T-helper 1 cell treated with Interleukin-12 subunit alpha and Interleukin-12 subunit beta and Interleukin-4 antibody, amounts not matched to agents 30 μg/mL and 1 μg/mL, for 36 hours (primary cell): ENCODE measurements around the gene TPBGL.

Experiments
- H3K27ac Mint-ChIP-seq: one replicate; pipeline ENCODE4 v1.8.0; 2021; ENCODE audit warnings: mild to moderate bottlenecking, mixed read lengths
- H3K27me3 Mint-ChIP-seq: one replicate; pipeline ENCODE4 v1.8.0; 2021; ENCODE audit warnings: low read depth, mixed read lengths
- H3K36me3 Mint-ChIP-seq: one replicate; pipeline ENCODE4 v1.8.0; 2021; ENCODE audit warnings: low read depth, mixed read lengths
- H3K4me1 Mint-ChIP-seq: one replicate; pipeline ENCODE4 v1.8.0; 2021; ENCODE audit warnings: low read depth, mixed read lengths
- H3K4me3 Mint-ChIP-seq: one replicate; pipeline ENCODE4 v1.8.0; 2021; ENCODE audit warnings: mild to moderate bottlenecking, moderate library complexity, mixed read lengths
- H3K9me3 Mint-ChIP-seq: one replicate; pipeline ENCODE4 v1.8.0; 2021; ENCODE audit warnings: mixed read lengths

TPBGL gene

DNA sequence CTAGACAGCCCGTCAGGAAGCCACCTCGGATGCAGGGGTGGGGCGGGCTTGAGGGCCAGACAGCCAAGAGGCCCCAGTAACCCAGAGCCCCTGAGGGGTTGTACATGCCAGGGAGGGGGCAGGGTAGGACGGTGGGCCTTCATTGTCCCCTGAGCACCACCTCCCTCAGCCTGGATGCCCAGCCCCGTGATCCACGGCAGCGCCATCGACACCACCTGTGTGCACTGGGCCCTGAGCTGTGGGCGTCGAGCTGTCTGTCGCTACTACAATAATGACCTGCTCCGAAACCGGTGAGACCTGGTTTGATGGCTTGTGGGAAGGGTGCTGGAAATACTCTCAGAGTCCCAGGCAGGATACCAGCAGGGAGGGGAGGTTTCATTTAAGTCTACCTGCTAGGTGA lies 37.4 kb upstream of the TPBGL start:
- no peak overlapping the region for H3K4me3 Mint-ChIP-seq
- no peaks in the 10 kb centered on the region for H3K9me3 Mint-ChIP-seq
- no peaks in the 10 kb centered on the region for H3K36me3 Mint-ChIP-seq
- H3K4me1 Mint-ChIP-seq, result no peaks in the 10 kb centered on the region
- H3K27me3 Mint-ChIP-seq, result peaks cover 13% of the 10 kb centered on the region
- no peak overlapping the region for H3K27ac Mint-ChIP-seq

DNA sequence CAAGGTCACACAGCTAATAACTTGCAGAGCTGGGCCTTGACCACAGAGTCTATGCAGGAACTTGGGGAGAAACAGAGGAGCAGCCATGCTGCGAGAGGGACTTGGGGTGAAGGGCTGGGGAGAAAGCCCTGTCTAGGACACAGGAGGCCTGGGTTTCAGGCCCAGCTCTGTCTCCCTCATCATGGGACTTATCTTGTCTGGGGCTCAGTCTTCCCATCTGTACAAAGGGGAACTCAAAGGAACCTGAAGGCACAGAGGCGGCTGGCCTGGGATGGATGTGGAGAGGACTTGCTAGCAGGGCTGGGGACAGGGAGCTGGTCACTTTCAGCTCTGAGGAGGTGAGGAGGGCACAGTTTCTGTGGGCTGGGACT lies 36.9 kb upstream of the TPBGL start:
- Mint-ChIP-seq H3K36me3 (no peaks in the 10 kb centered on the region), H3K27me3 (peaks cover 13% of the 10 kb centered on the region), H3K4me3 (no peak overlapping the region), H3K27ac (no peak overlapping the region), H3K4me1 (no peaks in the 10 kb centered on the region), H3K9me3 (no peaks in the 10 kb centered on the region)

DNA sequence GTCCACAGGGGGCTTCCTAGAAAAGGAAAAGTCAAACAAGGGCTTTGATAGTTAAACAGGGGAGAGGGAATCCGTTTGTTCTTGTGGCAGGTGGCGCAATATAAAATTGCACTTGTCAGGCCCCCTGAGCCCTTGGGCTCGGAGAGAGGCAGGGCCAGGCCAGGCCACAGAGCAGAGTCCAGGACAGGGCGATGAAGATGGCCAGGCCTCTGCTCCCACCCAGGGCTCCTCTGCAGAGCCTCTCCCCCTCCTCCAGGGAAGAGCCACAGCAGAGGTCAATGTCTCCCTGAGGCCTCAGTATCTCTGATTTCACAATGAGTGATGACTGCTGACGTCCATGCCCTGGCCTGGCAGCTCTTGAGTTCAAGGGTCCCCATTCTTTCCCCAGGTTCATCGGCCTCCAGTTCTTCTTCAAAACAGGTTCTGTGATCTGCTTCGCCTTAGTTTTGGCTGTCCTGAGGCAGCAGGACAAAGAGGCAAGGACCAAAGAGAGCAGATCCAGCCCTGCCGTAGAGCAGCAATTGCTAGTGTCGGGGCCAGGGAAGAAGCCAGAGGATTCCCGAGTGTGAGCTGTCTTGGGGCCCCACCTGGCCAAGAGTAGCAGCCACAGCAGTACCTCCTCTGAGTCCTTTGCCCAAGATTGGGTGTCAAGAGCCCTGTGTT lies 36.4 kb upstream of the TPBGL start:
- H3K27me3 Mint-ChIP-seq, result peaks cover 13% of the 10 kb centered on the region
- H3K27ac Mint-ChIP-seq, result no peak overlapping the region
- H3K4me1 Mint-ChIP-seq, result no peaks in the 10 kb centered on the region
- H3K9me3 Mint-ChIP-seq, result no peaks in the 10 kb centered on the region
- no peaks in the 10 kb centered on the region for H3K36me3 Mint-ChIP-seq
- H3K4me3 Mint-ChIP-seq, result no peak overlapping the region

DNA sequence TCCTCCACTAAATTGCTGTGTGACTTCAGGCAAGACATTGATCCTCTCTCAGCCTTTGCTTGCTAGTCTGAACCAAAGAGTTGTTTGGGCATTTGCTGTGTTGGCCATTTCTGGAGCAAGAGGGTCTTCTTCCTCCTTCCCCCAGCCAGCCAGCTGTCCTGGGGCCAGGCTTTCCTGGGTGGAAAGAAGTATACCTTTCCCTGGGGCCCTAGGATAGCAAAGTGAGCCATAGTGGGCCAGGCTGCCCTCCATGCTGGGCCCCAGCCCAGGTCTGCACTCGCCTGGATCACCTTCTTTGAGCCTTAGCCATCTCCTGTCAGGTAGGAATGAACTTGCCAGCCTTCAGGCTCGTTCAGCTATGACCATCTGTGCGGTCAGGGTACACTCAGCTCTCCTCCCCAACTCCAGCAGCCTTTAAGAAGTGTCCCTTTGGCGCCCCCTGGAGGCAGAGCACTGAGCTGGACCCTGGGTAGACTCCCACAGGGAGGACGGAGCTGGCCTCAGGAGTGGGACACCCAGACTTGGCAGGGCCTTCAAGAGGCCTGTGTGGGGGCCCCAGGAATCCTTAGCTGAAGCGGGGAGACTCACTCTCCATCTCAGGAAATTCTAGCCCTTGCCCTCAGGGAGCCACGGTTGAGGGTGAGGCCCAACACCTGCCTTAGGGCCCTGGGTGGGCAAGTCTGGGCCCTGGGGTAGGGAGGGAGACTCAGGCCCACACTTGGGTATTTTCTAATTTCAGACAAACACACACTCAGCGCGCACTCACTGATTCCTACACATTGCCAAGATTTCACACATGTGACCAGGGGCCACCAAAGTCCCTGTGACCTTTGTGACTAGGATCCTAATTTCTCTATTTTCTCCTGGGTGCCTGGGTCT lies 35.6 kb upstream of the TPBGL start:
- H3K9me3 Mint-ChIP-seq, result no peaks in the 10 kb centered on the region
- H3K4me1 Mint-ChIP-seq, result no peaks in the 10 kb centered on the region
- peaks cover 13% of the 10 kb centered on the region for H3K27me3 Mint-ChIP-seq
- H3K36me3 Mint-ChIP-seq, result no peaks in the 10 kb centered on the region
- H3K27ac Mint-ChIP-seq, result no peak overlapping the region
- H3K4me3 Mint-ChIP-seq, result no peak overlapping the region

DNA sequence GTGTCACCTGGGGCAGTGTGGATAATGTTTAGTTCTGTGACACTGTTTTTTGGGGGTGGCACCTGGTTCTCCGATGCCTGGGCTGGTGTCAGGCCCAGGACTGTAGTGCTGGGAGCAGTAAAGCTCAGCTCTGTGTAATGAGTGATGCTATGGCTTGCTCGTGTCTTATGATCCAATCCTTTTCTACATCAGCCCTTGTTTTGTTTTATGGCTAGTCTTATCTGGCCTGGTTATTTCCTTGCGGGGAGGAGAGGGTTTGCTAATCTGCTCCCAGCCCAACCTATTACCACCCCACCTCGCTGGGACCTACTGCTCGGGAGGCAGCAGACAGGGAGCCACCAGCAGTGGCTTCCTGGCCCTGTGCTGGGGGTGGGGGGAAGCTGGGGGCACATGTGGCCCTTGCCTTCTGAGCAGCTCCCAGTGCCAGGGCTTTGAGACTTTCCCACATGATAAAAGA lies 35.0 kb upstream of the TPBGL start:
- Mint-ChIP-seq H3K36me3 (no peaks in the 10 kb centered on the region), H3K27me3 (peaks cover 13% of the 10 kb centered on the region), H3K4me1 (no peaks in the 10 kb centered on the region), H3K9me3 (no peaks in the 10 kb centered on the region), H3K4me3 (no peak overlapping the region), H3K27ac (no peak overlapping the region)

DNA sequence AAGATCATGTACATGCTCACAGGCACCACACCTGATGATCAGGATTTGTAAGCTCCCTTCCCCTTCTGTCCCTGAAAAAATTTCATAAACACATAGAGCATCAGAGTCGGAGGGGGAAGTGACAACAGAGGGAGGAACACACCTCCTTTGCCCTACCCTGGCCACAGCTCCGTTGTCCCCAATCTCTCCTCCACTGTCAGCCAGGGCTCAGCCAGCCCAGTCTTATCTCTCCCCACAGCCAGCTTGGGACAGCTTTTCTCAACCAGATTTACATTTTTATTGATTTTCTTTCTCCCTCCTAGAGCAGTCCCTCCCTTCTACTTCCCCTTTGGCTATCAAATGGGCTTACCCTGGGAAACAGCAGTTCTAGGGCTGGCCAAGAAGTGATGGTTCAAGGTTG lies 32.1 kb upstream of the TPBGL start:
- Mint-ChIP-seq H3K4me3 (no peak overlapping the region), H3K27ac (no peak overlapping the region), H3K27me3 (peaks cover 19% of the 10 kb centered on the region), H3K36me3 (no peaks in the 10 kb centered on the region), H3K4me1 (no peaks in the 10 kb centered on the region), H3K9me3 (no peaks in the 10 kb centered on the region)

DNA sequence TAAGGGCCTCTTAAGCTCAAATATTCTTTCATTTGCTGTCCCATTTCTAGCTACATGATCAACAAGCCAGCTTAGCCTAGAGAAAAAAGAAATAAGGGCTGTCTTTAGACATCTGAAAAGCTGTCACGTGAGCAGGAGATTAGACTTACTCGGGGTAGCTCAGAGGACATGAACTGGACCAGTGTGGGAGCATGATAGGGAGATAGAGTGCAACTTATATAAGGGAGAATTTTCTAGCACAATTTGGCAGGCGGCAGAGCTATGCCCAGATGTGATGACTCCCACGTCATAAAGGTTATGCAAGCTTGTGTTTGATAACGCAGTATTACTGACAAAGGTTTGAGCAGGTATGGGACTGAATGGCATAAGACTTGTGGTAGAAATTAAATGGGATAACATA lies 28.2 kb upstream of the TPBGL start:
- H3K9me3 Mint-ChIP-seq, result no peaks in the 10 kb centered on the region
- no peak overlapping the region for H3K27ac Mint-ChIP-seq
- no peaks in the 10 kb centered on the region for H3K36me3 Mint-ChIP-seq
- no peak overlapping the region for H3K4me3 Mint-ChIP-seq
- peaks cover 3% of the 10 kb centered on the region for H3K4me1 Mint-ChIP-seq
- peaks cover 9% of the 10 kb centered on the region for H3K27me3 Mint-ChIP-seq

DNA sequence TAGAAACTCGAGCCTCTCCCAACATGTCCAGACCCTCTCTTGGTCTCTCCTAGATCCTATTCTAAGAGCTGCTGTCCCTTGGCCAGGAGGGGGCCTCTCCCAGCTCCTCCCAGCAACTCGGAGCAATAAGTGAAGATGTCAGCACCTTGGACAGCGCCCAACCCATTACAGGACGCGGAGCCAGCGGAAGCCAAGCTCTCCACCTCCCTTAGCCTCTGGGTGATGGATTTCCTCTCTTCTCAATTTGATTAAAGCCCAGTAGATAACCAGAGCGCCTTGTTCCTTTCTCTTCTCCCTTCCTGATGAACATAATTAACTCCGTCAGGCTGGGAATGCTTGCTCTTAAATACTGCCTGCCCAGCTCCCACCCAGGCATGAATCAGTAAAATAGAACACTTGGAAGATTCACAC lies 26.2 kb upstream of the TPBGL start:
- no peak overlapping the region for H3K27ac Mint-ChIP-seq
- H3K27me3 Mint-ChIP-seq, result peaks cover 9% of the 10 kb centered on the region
- H3K4me1 Mint-ChIP-seq, result peaks cover 3% of the 10 kb centered on the region
- H3K9me3 Mint-ChIP-seq, result no peaks in the 10 kb centered on the region
- no peaks in the 10 kb centered on the region for H3K36me3 Mint-ChIP-seq
- H3K4me3 Mint-ChIP-seq, result no peak overlapping the region

DNA sequence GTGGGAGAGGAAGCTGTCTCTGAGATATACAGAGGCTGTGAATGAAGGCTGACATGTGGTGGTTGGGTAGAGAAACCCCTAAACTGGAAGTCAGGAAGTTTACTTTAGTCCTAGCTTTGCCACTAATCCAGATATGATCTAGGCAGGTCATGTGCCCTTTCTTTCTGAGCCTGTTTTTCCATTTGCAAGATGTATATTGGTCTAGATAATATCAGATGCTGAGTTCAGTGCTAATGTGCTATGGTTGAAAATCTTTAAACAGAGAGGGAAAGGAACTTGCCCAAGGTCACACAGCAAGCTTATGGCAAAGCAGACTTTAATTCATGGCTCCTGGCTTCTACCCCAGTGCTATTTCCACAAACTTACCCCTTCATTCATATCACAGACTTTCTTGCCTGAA lies 25.7 kb upstream of the TPBGL start:
- Mint-ChIP-seq H3K9me3 (no peaks in the 10 kb centered on the region), H3K27me3 (peaks cover 9% of the 10 kb centered on the region), H3K4me3 (no peak overlapping the region), H3K27ac (no peak overlapping the region), H3K4me1 (peaks cover 3% of the 10 kb centered on the region), H3K36me3 (no peaks in the 10 kb centered on the region)

DNA sequence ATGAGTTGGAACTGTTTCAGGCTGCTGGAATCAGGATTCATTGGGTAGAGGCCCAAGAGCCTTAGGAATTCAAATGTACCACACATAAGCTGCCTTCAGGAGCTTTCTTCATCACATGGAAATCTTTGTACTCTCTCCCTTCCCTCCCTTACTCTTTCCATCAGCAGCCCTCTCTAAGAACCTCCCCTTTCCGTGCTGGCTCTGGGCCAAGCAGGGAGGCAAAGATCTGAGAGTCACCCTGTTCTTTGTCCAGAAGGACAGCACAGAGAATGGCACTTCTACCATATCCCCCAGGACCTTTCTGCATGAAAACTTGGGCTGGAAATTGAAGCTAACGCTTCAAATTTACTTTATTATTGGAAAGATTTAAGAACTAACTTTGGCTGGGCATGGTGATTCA lies 20.7 kb upstream of the TPBGL start:
- H3K36me3 Mint-ChIP-seq, result no peaks in the 10 kb centered on the region
- H3K4me3 Mint-ChIP-seq, result no peak overlapping the region
- peaks cover 6% of the 10 kb centered on the region for H3K27me3 Mint-ChIP-seq
- no peaks in the 10 kb centered on the region for H3K9me3 Mint-ChIP-seq
- peak overlapping the region; percentile 35 for H3K27ac Mint-ChIP-seq
- H3K4me1 Mint-ChIP-seq, result no peaks in the 10 kb centered on the region

DNA sequence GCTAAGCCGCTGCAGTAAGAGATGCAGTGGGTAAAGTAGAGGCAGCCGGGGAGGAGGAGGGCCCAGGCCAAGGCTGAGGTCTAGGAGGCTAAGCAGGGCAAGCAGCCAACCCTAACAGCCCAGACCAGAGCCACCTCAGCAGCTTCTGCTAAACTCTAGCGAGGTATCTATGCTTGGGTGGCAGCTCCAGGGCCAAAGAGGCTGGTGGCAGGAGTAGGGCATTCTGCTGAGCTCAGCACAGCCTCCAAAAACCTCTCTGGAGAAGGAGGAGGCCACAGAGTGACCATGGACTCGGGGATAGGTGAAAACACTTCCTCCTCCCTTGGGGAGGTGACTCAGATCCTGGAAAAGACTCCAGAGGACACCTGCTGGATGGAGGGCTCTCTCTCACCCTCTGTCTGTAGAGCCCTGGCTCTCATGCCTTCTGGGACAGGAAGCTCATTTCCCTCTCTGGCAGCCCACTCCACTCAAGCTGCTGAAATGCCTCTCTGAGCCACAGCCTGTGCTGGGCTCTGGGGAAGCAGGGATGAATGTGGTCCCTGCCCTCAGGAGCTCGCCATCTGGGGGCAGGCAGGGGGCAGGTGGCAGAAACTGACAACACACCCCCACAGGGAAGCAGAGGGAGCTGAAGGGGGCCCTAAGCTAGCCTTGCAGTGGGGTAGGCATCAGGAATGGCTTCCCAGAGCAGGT lies 16.5 kb upstream of the TPBGL start:
- no peak overlapping the region for H3K4me3 Mint-ChIP-seq
- H3K36me3 Mint-ChIP-seq, result no peaks in the 10 kb centered on the region
- no peaks in the 10 kb centered on the region for H3K4me1 Mint-ChIP-seq
- H3K9me3 Mint-ChIP-seq, result no peaks in the 10 kb centered on the region
- H3K27ac Mint-ChIP-seq, result no peak overlapping the region
- H3K27me3 Mint-ChIP-seq, result peaks cover 7% of the 10 kb centered on the region

DNA sequence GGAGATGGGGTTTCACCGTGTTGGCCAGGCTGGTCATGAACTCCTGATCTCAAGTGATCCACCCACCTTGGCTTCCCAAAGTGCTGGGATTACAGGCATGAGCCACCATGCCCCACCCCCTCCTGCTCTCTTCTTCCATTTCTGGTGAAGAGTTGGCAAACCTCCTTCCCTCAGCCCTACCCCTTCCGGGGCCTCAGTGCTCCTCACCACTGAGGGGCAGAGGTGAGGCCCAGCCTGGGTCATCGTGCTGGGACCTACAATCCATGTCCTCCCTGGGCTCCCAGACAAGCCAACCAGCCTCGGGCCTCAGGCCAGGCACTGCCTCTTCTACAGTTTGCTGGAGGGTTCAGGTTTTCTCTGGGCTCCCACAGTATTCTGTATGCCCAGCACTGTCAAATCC lies 14.8 kb upstream of the TPBGL start:
- Mint-ChIP-seq H3K4me1 (no peaks in the 10 kb centered on the region), H3K27ac (no peak overlapping the region), H3K36me3 (no peaks in the 10 kb centered on the region), H3K27me3 (peaks cover 4% of the 10 kb centered on the region), H3K9me3 (no peaks in the 10 kb centered on the region), H3K4me3 (no peak overlapping the region)

DNA sequence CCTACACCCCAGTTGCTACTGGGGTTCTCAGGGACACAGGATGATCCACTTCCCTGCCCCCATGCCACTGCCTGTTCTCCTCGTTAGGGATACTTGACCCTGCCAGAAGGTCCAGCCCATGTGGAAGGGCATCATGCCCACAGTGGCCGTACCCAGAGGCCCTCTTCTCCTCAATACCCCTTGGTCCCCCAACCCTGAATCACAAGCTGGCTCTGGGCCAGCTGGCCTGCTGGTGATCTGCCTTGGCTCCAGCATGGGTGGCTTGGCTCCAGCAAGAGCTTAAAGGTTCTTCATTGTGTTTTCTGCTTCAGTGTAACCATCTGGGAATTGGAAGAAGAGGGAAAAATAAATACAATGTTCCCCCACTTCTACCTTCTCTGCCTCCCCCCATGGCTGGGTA lies 11.1 kb upstream of the TPBGL start:
- Mint-ChIP-seq H3K4me1 (no peaks in the 10 kb centered on the region), H3K4me3 (no peak overlapping the region), H3K9me3 (no peaks in the 10 kb centered on the region), H3K27me3 (peaks cover 4% of the 10 kb centered on the region), H3K36me3 (no peaks in the 10 kb centered on the region), H3K27ac (no peak overlapping the region)

DNA sequence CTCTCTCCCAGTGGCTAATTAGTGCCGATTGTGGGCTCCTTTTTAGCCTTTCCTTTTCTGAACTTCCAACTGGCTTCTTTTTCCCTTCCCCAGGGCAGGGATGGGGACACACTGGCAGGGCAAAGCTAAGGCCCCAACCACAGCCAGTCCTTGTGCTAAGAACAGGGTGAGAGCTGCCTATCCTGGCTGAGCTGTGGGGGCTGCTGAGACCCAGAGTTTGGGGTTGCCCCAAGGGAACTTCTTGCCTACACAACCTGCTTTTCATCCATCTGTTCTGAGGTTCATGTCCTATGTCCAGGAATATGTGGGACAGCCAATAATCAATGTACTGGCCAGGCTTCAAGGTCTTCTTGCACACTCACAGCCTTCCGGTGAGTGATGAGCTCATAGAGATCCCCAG lies 10.0 kb upstream of the TPBGL start:
- no peak overlapping the region for H3K4me3 Mint-ChIP-seq
- H3K9me3 Mint-ChIP-seq, result no peaks in the 10 kb centered on the region
- no peak overlapping the region for H3K27ac Mint-ChIP-seq
- no peaks in the 10 kb centered on the region for H3K36me3 Mint-ChIP-seq
- no peaks in the 10 kb centered on the region for H3K4me1 Mint-ChIP-seq
- peaks cover 7% of the 10 kb centered on the region for H3K27me3 Mint-ChIP-seq

DNA sequence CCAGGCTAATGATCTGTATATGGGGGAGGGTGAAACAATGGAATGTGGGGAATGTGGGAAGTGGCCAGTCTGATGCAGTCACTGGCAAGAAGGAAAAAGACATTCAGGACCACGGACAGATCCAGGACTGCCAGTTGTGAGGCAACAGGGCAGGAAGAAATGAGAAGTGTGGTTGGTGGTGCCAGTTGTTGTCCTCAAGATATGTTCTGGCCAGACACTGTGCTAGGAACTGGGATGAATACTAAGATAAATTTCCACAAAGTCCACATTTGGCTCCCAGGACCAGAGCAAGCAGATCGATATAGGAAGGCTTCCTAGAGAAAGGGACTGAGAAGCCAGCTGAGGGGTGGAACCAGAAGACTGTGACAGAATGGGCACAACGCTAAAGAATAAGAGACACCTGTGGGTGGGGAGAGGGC lies 6.8 kb upstream of the TPBGL start:
- no peaks in the 10 kb centered on the region for H3K4me1 Mint-ChIP-seq
- no peaks in the 10 kb centered on the region for H3K36me3 Mint-ChIP-seq
- no peak overlapping the region for H3K27ac Mint-ChIP-seq
- no peak overlapping the region for H3K4me3 Mint-ChIP-seq
- H3K27me3 Mint-ChIP-seq, result peaks cover 23% of the 10 kb centered on the region
- no peaks in the 10 kb centered on the region for H3K9me3 Mint-ChIP-seq
